ENCODE measurements around the gene CYSRT1. TPM values are rescaled to one million over a fixed set of nuclear protein-coding genes. Genes with fewer than 3 reads are reported as not detected.

The CYSRT1 gene
- polyA plus RNA-seq, 3 donors = 10.9 to 17.0 (median 16.3) TPM

DNA sequence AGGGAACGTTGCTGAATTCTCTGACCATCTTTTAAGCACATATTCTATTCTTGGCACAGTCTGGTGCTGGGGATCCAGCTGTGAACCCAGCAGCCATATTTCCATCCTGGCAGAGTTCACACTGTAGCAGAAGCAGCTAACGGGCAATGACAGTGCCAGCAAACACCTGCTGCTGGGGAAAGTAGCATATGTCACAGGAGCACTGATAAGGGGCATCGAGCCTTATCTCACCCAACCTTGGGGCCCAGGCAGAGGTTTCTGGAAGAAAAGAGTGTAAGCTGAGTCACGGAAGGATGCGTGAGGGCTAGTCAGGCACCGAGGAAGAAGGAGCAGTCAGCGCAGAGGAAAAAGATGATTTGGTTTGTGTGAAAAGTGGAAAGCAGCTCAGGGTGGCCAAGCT, 18.4 kb upstream of the CYSRT1 start:
- no peak for DNase-seq

DNA sequence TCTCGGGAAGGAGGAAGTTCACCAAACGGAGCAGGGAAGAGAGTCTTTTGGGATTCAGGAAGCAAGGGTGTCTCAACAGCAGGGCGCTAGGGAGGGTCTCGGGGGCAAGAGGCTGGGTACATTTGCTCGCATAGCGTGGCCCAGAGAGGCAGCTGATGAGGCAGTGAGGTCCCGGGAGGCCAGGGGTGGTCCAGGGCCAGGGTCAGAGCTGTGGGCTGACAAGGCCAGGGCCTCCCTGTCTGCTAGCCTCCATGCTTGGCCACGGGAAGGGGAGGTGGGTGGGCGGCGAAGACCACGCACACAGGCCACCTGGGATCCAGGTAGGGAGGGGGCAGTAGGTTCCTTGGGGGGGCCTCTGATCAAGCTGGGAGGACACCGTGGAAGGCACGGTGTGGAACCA, 13.4 kb upstream of the CYSRT1 start:
- no peak for DNase-seq

DNA sequence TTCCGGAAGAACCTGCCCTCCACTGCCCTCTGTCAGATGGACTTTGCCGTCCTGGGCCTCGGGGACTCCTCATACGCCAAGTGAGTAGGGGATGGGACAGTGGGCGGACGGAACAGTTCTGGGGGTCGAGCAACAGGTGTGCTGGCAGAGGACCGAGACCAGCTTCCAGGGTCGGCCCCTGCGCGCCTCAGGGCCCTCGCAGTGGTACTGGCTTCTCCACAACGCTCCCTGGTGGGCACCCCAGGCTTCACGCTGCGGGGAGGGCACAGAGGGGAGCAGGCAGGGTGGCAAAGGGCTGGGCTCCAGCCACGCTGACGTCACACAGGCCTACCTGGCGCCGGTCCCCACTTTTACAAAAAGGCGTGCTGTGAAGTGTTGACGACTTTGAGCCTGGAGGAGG, 12.5 kb upstream of the CYSRT1 start:
- DNase-seq = no peak

DNA sequence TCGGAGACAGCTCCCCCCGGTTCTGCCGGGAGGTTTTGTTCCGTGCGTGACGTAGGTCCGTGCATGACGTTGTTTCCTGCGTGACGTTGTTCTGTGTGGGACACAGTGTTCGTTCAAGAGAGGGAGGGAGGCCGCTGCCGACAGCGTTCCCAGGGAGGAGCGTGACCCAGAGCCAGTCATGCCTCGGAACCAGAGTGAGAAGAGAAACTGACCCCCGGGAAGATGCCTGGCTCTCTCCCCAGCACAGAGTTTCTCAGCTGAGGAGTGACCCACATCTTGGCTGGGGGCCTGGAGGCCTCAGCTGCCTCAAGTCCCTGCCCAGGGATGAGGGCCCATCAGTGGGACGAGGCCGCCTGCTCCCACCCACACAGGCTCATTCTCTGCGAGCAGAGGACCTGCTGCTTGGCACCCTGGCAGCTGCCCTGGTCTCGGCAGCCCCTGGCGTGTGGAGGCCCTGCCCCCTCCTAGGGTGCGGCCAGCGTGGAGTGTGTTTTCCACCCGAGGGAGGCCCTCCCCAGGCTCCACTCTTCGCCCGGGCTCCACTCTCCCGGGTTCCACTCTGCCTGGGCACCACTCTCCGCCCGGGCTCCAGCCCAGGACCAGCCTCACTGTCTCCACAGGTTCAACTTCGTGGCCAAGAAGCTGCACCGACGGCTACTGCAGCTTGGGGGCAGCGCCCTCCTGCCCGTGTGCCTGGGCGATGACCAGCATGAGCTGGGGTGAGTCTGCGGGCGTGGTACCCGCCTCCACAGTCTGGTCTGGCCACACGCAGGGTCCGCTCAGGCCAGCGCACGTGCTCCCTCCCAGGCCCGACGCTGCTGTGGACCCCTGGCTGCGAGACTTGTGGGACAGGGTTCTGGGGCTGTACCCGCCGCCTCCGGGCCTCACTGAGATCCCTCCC, 11.6 kb upstream of the CYSRT1 start:
- DNase-seq = no peak

DNA sequence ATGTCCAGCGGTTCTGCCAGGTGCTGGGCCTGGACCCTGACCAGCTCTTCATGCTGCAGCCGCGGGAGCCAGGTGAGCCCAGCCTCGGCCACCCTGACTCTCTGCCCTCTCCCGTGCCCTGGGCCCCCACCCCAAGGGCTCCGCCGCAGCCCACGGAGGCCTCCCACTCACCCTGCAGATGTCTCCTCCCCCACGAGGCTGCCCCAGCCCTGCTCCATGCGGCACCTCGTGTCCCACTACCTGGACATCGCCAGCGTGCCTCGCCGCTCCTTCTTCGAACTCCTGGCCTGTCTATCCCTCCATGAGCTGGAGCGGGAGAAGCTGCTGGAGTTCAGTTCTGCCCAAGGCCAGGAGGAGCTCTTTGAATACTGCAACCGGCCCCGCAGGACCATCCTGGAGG, 10.4 kb upstream of the CYSRT1 start:
- no peak for DNase-seq

DNA sequence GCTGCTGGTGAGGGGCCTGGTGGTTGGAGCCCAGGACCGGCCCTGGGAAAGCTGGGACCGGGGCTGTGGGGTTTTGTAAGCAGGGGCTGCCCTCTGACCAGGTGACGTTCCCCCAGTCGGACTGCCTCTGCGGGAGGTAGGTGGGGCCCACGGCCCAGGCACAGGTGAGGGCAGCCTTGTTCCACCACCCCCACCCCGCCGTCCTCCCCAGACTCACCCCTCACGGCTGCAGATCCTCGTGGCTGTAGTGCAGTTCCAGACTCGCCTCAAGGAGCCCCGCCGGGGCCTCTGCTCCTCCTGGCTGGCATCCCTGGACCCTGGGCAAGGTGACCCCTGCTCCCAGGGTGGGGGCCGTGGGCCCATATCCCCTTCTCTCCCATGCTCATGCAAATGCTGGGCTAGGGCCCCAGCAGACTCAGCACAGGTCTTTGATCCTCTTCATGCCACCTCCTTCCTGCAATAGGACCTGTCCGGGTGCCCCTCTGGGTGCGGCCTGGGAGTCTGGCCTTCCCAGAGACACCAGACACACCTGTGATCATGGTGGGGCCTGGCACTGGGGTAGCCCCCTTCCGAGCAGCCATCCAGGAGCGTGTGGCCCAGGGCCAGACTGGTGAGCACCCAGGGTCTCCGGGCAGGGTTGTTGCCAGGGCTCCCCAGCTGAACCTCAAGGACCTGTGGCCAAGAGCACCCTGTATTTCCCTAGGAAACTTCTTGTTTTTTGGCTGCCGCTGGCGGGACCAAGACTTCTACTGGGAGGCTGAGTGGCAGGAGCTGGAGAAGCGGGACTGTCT, 9.6 kb upstream of the CYSRT1 start:
- DNase-seq = no peak

DNA sequence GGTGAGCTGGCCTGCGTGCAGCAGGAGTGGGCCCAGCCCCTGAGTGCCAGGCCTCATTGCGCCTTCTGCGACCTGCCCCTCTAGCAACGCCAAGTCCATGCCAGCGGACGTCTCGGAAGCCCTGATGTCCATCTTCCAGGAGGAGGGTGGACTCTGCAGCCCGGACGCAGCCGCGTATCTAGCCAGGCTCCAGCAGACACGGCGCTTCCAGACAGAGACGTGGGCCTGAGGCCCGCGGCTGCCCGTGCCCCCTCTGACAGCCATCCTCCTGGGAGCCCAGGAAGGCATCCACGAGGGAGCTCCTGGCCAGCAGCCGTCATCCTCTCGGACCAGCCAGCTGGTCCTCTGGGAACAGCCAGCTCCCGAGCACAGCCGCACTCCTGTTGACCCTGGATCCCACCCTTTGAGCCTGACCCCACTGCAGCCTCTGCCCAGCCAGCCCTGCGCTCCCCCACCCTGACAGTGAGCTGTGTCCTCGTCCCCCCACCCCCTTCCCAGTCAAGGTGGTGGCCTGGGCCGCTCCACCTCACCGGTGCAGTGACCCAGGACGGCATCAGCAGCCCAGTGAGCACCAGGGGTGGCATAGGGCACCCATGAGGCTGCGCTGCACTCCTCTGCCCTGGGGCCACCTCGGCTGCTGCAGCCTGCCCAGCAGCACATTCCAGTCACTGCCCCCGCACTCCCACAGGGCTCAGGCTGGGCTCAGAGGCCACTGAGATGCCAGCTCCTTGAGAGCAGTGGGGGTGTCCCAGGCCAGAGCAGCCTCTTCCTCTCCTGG, 8.6 kb upstream of the CYSRT1 start:
- DNase-seq = no peak

DNA sequence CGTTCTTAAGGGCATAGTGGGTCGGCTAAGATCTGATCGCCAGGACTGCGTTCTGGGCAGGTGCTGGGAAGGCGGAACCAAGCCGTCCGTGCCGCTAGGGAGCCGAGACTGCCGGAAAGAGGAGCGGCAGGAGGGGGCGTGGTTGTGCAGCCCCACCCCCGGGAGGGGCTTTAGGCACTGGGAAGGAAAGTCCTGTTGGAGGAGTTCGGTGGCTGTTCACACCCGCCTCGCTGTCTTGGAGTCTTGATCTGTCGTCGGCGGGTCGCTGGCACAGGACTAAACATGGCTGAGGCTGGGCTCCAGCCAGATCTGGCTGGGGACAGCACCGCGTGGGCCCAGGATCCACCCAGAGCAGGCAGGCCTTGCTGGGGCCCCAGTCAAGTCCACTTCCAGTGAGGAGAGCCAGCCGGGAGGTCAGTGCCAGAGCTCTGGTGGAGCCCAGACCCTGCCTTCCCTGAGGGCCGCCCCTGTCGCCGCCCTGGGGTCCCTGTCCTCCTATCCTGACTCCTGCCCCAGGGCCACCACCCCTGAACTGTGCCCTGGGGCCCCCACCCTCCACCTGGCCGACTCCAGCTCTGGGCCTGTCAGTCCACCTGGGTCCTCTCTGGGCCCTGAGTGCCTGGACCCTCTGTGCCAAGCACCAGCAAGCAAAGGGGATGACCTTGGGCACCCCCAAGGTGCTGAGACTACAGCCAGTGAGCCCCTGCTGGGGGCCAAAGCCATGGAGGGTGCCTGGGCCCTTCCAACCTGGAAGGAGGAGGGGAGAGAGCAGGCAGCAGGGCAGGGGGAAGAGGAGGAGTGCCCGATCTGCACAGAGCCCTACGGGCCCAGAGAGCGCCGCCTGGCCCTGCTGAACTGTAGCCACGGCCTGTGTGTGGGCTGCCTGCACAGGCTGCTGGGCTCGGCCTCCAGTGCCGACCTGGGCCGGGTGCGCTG, 7.4 kb upstream of the CYSRT1 start:
- DNase-seq = no peak

DNA sequence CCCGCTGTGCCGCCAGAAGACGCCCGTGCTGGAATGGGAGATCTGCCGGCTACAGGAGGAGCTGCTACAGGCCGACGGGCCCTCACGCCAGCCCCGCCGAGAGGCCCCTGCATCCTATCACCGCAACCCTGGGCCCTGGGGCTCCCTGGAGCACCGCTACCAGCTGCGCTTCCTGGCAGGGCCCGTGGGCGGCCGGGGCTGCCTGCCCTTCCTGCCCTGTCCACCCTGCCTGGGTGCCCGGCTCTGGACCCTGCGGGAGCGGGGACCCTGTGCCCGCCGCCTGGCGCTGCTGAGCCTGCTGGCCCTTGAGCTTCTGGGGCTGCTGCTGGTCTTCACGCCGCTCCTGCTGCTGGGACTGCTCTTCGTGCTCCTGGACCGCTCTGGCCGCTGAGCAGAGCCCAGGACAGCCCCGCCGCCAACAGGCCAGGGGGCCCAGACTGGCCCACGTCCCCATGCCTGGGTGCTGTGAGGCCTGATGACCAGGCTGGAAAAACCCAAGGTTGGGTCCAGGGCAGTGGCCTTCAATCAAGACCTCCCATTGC, 6.7 kb upstream of the CYSRT1 start:
- no peak for DNase-seq

DNA sequence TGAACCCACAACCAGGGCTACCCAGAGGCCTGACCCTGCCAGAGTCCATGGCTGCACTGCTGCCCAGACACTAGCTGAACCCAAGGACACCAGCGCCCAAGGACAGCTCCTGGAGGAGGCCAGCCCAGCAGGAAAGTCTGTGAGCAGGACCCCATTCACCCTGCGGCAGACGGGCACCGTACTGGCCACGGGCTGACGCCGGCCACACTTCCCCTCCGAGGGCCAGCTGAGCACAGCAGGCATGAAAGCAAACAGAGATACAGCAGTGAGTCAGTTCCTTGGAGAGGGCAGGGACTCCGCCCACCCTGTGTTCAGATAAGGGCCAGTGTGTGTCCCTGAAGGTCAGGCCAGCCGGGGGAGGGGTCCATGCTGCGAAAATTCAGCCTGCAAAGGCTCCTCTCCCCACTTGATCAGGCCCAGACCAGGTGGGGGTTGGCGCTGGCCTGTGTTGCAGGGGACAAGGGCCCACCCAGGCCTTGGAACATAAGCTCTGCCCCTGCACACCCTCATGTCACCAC, 6.2 kb upstream of the CYSRT1 start:
- DNase-seq = no peak

DNA sequence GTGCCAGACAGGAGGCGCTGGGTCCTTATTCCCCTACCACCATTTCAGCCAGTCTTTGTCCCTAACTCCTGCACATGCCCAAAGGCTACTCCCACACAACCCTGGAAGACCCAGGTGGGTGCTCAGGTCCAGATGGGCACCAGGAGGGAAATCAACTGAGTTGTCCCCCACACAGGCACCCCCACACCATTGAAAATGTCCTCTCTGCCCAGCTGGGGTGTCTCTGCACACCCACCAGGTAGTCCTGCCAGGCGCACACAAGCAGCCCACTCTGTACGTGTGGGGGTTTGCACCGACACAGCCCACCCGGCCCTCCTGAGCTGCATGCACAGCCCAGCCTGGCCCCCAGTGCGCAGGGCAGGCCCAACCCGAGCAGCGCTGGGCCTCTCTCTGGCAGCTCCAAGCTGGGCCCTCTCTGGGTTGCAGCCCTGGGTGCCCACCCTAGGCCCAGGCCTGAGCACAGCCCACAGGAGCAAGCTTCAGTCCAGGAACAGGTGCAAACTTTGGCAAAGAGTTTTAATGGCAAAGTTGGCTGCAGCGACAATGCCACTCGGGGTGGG, 5.1 kb upstream of the CYSRT1 start:
- no peak for DNase-seq

DNA sequence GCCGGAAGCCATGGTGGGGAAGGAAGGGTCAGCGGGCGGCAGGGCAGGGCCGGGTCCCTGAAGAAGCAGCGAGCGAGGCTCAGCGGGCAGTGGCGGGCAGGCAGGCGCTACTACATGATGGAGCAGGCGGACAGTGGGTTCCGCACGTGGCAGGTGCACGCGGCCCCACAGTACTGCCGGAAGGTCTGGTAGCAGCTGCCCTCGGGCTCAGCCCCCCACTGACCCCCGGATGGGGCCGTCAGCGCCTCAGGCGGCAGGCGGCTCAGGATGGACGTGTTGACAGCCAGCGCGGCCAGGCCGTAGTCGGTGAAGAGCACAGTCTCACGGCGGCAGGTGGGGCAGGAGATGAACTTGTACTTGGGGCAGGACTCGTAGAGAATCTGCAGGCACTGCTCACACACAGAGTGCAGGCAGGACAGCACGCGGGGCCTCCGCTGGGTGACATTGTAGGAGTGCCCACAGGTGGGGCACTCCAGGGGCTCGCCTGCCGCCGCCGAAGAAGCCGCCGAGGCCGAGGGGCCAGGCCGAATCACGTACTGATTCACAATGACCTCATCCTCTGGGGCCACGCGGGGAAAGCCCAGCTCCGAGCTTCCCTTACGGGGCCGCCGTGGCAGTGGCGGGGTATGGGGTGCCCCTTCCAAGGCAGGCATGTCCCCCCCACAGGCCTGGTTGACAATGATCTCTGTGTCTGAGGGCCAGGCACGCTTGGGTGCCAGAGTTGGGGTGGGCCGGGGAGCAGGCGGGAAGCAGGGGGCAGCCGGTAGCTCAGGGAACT, 4.5 kb upstream of the CYSRT1 start:
- DNase-seq = no peak

DNA sequence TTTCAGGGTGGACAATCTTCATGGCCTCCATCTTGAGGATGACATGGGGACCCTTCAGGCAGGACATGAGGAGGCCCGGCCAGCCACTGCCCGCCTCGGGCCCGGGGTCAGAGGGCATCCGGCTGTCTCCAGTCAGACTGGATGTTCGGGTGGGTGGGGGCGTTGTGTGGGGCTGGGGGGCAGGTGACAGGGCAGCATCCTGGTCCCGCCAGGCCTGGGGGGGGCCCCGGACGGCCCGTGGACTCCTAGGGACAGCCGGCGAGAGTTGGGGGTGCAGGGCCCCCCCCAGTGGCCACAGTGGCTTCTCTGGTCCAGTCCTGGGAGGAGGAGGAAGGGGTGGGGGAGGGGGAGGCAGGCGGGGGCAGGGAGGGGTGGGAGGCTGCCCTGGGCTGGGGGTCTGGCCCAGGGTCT, 3.9 kb upstream of the CYSRT1 start:
- no peak for DNase-seq

DNA sequence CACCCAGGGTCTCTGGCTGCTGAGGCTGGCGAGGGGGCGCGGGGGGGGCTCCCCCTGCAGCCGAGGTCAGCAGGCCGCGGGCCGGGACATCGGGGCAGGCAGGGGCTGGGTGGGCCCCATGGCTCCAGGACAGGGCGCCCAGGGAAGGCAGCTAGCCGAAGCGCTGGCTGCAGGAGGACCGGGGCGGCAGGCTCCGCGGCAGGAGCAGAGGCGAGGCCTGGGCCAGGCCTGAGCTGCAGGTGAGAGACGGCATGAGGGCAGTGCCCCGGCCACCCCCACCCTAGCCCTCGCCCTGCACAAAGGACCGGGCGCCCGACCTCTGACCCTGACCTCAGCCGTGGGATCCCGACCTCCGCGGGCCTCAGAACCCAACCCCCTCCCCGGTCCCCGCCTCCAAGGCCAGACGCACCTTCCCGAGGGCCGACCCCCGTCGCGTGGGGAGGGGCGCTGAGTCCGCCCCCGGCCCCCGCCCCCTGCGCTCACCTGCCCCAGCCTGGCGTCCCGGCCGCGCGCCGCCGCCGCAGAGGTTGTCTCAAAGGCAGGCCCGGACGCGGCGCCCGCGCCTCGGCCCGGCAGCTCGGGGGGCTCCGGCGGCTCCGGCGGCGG, 3.4 kb upstream of the CYSRT1 start:
- DNase-seq = no peak

DNA sequence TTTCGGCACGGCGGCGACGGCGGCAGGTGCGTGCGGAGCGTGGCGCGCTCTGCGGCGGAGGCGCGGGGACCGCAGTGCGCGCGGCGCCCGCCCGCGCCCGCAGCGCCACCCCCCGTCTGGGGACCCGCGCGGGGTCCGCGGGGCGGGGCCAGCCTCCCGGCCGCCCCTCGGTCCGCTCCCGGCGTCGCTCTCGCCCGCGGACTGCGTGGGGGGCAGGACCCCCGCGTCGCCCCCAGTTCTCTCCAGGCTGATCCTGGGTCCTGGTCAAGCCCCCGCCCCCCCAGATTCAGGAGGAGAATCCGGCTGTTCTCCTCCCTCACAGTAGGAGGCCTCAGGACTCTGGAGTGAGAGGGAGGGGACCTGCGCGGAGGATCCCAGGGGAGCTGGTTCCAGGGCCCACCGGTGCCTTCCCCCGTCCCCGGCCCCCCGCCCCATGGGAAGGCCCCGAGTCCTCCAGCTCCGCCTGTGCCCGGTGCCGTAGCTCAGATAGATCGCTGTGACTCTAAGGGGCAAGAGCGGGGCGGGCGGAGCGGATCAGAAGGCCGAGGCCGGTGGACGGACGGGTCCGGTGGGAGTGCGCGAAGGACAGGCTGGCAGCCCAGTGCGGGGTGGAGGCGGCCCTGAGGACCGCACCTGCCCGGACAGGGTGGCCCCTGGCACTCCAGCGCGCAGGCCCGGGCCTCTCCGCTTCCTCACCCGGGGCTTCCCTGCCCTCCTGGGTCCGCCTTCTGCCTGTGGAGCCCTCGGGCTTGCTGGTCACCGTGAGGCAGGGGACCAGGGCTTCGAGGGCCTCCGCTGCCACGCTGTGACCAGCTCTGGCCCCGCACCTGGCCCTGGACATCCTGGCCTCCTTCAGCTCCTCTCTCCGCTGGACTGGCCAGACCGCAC, 2.5 kb upstream of the CYSRT1 start, which contains the start of gene RNF208:
Gene RNF208, minus strand, starts transcription at position 51 of the 888 bp plus-strand sequence. CDS start 1,028 bp downstream, outside the sequence.
- DNase-seq = no peak

DNA sequence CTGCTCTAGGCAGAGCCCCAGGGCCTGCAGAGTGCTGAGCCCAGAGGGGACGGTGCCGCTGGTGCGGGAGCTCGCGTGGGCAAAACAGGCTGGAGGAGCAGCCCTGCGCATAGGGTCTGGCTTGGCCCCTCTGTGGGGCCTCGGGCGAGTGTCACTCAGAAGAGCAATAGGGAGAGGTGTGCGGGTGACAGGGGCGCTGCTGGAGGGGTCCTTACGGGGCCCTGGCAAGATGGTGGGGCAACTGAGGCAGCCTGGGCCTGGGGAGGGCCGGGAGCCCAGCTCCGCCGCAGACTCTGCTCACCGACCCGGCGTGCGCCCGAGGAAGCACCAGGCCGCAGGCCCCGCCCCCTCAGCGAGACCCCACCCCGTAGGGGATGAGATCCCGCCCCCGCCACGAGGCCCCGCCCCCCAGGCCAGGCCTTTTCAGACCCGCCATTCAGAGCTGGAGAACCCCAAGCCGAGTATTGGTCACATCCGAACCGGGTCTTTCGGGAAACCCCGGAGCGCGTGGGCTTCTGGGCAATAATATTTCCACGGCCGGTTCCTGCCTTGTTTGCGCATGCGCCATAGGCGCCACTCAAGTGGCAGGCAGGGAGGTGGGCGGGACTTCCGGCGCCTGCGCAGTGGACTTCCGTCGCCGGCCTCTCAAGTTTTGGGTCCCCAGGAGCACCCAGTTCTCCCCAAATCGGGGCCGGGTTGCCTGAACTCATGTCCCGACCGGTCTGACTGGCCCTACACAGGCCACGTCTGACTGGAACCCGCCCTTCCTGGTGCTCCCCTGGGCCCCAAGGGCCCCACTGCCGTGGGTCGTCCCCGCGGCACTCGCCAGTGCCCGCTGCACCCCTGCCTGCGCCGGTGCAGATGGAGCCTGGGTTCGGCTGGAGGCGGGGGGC, 1.6 kb upstream of the CYSRT1 start:
- peak; percentile 97 for DNase-seq
